Activated naive CD8-positive, alpha-beta T cell treated with anti-CD3 and anti-CD28 coated beads, Interleukin-2, amount 50 U/mL, for 16 hours (primary cell): Measurements from ENCODE around the gene CNTNAP2.

Experiments
- DNase-seq: peaks from one replicate; pipeline ENCODE4 v3.0.0-alpha.2; 2020; ENCODE audit warnings: low read depth, low spot score

The CNTNAP2 gene

DNA sequence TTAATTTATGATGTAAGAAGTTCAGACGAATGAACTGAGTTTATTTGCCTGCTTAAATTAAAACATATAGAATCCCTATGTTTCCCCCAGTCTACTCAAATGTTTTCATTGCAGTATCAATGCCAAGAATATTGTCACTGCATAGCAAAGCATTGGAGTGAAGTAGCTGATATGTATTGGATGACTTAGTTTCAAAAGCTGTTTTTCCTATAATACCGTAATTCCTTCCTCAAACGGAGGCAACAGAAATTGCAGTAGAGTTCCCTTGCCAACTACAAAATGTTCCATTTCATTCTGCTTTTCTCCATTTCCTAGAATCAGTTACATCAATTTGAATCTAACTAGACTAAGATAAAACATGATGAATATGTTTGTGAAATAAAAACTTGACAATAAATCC is 174.1 kb downstream of the CNTNAP2 start:
- DNase-seq, result no peak

DNA sequence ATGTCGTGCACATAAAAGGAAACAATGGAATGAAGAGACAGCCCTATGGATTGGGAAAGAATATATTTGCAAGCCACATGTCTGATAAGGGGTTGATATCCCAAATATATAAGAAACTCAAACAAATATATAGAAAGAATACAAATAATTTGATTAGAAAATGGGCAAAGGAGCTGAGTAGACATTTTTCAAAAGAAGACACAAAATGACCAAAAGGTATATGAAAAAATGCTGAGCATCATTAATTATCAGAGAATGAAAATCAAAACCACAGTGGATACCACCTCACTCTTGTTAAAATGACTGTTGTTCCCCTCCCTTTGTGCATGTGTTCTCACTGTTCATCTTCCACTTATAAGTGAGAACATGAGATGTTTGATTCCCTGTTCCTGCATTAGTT is 175.3 kb downstream of the CNTNAP2 start:
- no peak for DNase-seq

GRCh38 chr7:146296028-146296427 is 179.4 kb downstream of the CNTNAP2 start:
- DNase-seq, result no peak

- no peak for DNase-seq
Observed at GRCh38 chr7:146314962-146315361, 198.4 kb downstream of the CNTNAP2 start.

- DNase-seq, result no peak
Observed at GRCh38 chr7:146319629-146320028, 203.0 kb downstream of the CNTNAP2 start.

DNA sequence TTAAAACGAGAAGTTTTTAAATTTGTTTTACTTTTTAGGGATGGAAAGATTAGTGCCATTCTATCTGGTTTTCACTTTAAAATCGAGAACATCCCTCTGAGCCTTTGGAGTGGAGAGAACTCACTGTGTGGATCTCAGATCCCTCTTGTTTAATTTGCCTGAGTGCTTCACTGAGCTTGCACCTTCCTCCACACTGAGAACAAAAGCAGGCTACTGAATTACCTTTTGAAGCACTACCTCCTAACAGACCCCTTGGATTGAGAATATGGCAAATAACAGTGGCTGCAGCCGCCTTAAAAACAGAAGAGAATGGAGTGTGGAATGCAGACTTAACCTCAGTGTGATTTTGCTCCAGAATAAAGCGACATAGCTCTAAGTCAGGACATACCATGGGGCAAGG is 204.7 kb downstream of the CNTNAP2 start:
- DNase-seq, result no peak

DNA sequence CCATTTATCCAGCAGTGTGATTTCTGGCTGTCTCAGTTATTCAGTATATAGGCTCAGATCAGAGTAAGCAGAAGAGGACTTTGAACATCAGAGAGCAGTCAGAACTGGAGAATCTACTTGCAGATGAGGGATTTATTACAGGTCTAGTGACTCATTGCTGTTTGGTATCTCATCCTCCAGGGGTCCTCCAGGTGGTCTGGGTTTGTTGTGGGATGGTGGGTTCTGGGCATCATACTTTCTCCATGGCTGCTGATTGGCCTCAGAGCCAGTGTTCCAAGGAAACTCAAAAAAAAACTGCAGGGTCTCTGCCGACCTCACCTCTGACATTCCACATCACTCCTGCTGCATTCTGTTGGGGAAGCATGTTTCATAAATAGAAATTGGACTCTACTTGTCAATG is 214.8 kb downstream of the CNTNAP2 start:
- DNase-seq, result no peak

DNA sequence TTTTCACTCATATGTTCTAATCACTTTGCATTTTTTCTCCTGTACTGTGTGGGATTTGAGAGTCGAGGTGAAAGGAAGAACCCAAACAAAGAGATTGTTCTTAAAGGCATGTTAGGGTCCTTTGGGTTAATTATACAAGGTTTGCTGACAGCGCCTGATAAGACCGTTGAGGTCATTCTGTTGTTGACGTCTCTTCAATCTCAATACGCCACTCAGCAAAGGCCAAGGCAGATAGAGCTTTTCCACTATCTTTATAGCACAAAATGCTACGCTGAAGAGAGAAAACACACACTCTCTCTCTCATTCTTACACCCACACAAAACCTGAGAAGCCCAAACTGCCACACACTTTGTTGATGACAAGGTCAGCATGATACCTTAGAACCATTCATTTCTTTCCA is 228.7 kb downstream of the CNTNAP2 start:
- DNase-seq, result no peak

- DNase-seq, result no peak
Observed at GRCh38 chr7:146346096-146346495, 229.5 kb downstream of the CNTNAP2 start.

- no peak for DNase-seq
Observed at GRCh38 chr7:146355216-146355615, 238.6 kb downstream of the CNTNAP2 start.

GRCh38 chr7:146359176-146359575 is 242.6 kb downstream of the CNTNAP2 start:
- no peak for DNase-seq

- no peak for DNase-seq
Observed at GRCh38 chr7:146366938-146367337, 250.3 kb downstream of the CNTNAP2 start.

- DNase-seq, result no peak
Observed at GRCh38 chr7:146370171-146370570, 253.6 kb downstream of the CNTNAP2 start.

- DNase-seq, result no peak
Observed at GRCh38 chr7:146375170-146375569, 258.6 kb downstream of the CNTNAP2 start.

DNA sequence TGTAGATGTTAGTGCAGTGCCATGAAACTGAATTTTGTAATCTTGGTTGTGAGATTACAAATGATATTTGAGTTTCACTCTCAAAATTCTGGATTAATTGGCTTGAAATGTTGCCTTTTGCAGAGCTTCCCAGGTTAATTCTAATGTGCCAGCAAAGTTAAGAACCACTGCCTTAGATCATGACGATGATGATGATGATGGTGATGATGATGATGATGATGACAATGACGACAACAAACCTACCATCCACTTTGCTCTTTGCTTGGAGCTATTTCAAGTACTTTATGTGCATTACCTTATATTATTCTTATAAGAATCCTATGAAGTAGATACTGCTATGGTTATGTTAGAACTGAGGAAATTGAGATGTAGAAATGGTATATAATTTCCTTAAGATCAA is 261.6 kb downstream of the CNTNAP2 start:
- no peak for DNase-seq

DNA sequence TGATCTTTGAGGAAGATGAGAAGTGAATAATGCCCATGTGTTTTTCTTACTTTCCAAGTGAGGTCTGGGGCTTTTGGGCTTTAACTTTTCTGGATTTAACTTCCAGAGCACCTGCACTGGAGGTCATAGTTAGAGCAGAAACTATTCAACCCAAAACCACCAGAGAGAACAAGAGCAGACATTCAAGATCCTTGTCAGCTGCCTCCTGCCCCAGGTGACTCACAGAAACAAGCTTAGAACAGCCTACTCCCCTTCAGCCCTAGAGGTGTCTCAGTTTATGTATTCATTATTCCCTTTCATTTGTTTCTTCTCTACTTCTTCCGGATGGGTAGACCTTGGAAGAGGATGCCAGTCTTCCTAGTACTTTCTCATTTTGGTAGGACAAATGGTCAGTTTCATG is 270.5 kb downstream of the CNTNAP2 start:
- no peak for DNase-seq

DNA sequence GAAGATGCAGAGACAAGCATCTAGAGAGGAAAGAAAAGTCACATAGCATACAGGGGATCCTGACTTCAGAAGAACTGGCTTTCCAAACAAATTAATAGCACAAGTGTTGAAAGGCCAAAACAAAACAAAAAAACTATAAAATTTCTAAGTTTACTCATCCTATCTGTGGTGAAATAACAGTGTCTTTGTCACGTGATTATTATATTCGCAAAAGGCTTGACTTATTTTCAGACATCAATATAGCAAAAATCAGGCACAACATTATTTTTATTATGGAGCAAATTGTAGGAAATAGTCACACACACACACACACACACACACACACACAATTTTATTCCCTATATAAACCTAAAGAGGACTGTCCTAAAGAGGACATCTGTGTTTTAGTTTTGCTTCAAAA is 272.3 kb downstream of the CNTNAP2 start:
- no peak for DNase-seq

DNA sequence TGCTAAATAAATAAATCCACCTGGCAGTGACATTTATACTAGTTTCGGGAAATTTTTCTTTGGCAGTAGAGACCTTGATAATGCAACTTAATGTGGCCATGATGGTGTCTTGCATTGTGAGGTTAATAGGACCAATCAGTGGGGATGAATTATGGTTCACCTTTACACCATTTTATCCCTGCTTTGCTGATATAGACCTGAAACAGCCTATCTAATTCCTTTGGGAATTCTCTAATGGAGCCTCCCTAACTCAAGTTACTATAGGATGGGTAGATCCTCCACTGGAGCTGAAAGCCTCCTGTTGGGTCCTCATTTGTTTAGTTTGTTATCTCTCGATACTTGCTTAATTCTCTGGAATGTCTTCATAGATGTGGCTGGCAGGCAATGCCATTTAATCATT is 276.7 kb downstream of the CNTNAP2 start:
- DNase-seq, result no peak

GRCh38 chr7:146397141-146397540 is 280.5 kb downstream of the CNTNAP2 start:
- DNase-seq, result no peak

GRCh38 chr7:146401939-146402338 is 285.3 kb downstream of the CNTNAP2 start:
- no peak for DNase-seq

GRCh38 chr7:146405737-146406136 is 289.1 kb downstream of the CNTNAP2 start:
- no peak for DNase-seq

- no peak for DNase-seq
Observed at GRCh38 chr7:146411975-146412374, 295.4 kb downstream of the CNTNAP2 start.

GRCh38 chr7:146412781-146413180 is 296.2 kb downstream of the CNTNAP2 start:
- no peak for DNase-seq

GRCh38 chr7:146414373-146414772 is 297.8 kb downstream of the CNTNAP2 start:
- no peak for DNase-seq

- no peak for DNase-seq
Observed at GRCh38 chr7:146414937-146415336, 298.3 kb downstream of the CNTNAP2 start.
